CD4-positive, alpha-beta T cell treated with Interleukin-6 for 4 hours (primary cell): ENCODE results near the gene FBLN7.

Source experiments
- DNase-seq: peaks from one replicate; pipeline ENCODE4 v3.0.0-alpha.2; 2020; ENCODE audit warnings: mixed read lengths

The FBLN7 gene

DNA sequence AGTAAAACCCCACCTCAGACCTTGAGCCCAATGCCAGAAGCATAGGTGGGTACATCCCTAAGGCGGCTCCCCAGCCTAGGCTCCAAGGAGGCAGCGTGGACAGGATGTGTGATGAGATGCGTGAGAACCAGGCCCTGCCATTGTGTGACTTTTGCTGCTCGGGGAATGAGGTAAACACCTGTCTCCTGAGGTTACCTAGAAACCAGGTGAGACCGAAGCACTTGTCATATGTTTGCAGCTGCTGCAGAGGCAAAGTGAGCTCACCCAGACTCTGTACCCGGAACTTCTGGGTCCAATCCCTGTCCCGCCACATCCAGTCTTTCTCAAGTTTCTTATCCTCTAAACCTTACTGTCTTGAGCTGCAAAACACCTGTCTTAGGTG, 3.4 kb downstream of the FBLN7 start:
- DNase-seq: no peak

GRCh38 chr2:112142525-112143078, 4.4 kb downstream of the FBLN7 start:
- DNase-seq: no peak

DNA sequence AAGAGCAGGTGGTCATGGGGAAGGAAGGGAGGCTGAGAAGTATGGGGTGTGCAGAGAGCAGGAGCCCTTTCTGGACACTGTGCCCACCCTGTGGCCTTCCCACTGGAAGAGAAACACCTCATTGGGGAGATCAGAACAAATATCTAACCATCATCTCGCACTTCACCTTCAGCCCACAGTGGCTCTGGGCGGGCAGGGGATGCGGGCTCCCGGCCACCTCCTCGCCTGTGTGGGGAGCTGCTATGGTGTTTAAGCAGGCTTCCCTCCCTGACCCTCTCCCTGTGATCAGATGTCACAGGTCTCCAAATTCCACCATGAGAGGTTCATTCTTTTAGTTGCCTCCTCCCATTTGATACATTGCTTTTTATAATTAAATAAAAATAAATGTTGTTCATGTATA, 5.0 kb downstream of the FBLN7 start:
- DNase-seq: no peak

GRCh38 chr2:112144966-112145365, 6.8 kb downstream of the FBLN7 start:
- DNase-seq: no peak

DNA sequence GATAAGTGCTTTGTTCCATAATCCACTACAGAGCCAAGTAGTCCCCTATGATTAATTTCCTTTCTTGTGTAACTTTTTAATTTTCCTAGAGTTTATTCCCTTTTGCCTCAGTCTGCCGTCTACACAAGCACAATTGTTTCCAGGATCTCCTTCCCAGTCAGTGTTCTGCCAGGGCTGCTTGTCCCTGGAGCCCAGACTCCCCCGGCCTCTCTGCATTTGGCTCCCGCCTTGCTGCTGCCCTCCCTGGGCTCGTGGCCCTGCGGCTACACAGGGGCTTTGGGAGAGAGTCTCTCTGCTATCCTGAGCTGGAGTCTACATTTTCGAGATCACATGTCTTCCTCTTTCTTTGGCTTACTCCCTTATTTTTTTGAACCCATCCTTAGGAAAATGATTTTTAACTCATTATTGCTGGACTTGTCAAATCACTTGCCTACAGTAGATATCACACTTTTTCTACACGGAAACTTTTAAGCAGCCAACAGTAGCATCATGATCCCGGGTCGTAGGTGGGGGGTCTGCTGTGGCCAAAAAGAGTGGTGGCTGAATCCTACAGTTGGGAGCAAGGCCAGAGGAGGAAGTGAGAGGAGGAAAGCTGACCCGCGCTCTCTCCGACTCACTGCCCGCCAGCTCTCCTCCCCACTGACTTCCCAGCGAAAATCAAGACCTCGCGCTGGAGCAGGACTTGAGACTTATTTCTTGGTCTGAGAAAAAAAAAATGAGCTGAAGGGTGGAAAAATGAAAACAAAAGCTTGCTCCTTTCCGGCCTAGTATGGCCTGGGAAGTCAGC, 9.4 kb downstream of the FBLN7 start:
- DNase-seq: no peak

- no peak for DNase-seq
Observed at GRCh38 chr2:112148477-112148876, 10.3 kb downstream of the FBLN7 start.

- no peak for DNase-seq
Observed at GRCh38 chr2:112149194-112149593, 11.0 kb downstream of the FBLN7 start.

DNA sequence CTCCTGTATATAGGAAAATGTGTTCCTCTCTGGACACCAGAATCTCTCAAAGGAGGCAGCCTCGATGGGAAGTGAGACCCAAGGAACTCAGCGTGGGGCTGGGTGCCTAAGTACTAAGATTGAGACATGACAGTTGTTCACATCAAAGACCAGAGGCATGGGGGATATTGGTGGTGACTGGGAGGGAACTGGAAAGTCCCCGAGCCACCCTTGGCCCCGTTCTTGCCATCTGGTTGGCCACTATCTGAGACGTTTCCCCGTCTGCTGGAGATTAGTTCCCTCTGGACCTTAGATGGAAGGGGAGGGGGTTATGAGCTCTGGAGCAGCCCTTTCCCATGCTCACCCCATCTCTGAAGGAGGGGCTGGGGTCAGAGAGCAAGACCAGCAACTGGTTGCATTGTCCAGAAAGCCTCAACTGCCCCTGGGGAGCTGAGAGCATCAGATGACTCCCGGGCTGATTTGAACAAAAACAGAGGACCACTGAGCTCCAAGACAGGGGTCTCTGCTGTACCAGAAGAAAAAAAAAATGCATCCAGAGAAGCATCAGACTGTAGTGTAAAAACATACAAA, 11.8 kb downstream of the FBLN7 start:
- DNase-seq: no peak

DNA sequence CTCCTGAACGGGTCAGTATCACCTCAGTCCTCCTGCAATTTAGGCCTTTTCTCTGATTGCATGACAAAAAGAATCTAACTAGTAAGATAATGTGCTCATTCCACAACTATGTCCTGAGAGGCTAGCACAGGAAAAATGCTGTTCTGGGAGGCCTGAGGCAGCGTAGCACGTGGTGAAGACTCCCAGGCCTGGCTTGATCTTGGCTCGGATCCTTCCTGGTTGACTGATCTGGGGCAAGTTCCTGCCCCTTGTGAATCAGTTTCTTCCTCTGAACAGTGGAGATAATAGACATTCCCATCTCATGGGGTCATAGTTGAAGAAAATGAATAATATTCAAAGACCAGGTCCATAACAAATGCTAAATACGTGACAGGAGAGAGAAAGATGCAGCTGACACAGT, 12.3 kb downstream of the FBLN7 start:
- no peak for DNase-seq

- no peak for DNase-seq
Observed at GRCh38 chr2:112150851-112151250, 12.7 kb downstream of the FBLN7 start.

DNA sequence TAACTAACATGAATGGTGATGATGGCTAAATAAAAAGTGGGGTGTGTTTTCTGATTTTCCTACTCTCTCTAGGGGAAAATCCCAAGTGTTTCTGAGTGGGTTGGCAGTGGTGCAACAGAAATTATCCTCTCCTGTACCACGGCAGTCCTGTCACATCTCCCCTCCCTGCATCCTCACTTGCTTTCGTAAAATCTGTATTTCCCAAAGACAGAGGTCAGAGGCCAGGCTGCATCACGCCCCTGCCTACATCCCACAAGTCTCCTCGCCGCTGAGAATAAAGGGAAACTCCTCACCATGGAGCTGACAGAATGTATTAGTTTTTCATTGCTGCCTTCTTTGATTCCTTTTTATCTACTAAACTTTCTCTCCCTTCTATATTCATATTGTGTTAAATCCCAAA, 13.1 kb downstream of the FBLN7 start:
- no peak for DNase-seq

- no peak for DNase-seq
Observed at GRCh38 chr2:112151701-112152440, 13.7 kb downstream of the FBLN7 start.

DNA sequence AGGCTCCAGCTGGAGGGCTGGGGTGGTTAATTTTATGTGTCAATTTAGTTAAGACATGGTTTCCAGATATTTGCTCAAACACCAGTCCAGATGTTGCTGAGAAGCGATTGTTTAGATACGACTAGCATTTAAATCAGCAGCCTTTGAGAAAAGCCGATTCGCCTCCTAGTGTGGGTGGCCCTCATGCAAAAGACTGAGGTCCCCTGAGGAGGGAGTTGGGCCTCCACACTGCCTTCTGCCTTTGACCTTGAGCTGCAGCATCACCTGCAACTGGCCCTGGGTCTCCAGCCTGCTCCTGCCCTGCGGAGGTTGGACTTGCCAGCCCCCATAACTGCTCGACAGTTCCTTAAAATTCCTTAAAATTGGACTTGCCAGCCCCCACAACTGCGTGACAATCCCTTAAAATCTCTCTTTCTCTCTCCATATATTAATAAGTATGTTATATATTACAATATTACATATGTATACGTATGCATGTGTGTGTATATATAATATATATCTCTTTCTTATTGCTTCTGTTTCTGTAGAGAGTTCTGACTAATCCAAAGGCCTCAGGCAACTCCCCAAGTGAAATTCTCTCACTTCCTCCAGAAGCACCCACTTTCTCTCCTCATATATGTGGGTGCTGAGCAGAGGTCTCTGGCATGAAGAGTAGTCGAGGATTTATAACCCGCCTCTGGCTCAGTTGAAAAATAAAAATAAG, 14.4 kb downstream of the FBLN7 start:
- DNase-seq: no peak

- DNase-seq: no peak
Observed at GRCh38 chr2:112153179-112153490, 14.9 kb downstream of the FBLN7 start.

GRCh38 chr2:112153501-112153900, 15.3 kb downstream of the FBLN7 start:
- no peak for DNase-seq

DNA sequence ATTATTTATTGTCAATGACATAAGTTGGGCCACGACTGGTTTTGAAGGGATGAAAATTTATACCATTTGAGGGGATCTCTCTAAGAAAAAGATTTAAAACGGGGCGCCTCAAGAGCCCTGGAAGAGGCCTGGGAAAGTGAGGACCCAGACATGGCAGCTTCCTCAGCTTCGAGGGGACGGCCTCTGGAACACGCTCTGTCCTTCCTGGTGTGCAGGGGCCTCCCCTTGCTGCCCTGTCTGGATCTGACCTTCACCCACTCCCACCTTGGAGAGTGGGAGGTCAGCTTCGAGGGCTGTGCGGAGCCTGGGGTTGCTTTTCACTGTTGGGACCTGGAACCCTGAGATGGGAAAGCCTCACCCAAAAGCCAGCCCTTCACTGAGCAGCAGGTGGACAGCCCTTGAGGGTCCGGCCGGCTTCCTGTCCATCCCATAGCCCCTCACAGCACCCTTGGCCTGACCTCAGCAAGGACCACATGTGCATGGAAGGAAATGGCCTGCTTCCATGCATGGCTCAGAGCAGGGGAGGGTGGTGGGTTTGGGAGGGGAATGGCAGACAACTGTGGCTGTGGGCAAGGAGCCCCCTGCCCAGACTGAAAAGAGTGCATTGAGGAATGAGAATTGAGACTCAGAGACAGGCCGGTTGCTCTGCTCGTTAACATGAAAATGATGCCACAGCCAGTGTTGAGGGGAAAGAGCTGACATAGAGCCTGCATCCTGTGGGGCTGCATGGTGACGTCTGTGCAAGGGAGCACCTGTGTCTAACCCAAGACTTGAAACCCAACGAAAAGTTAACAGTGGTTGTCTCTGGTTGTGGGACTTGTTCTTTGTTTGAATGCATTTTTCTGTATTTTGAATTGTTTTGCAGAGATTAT, 16.3 kb downstream of the FBLN7 start:
- peak; percentile 65 for DNase-seq

- DNase-seq: peak; percentile 62
Observed at GRCh38 chr2:112155331-112156151, 17.4 kb downstream of the FBLN7 start.

DNA sequence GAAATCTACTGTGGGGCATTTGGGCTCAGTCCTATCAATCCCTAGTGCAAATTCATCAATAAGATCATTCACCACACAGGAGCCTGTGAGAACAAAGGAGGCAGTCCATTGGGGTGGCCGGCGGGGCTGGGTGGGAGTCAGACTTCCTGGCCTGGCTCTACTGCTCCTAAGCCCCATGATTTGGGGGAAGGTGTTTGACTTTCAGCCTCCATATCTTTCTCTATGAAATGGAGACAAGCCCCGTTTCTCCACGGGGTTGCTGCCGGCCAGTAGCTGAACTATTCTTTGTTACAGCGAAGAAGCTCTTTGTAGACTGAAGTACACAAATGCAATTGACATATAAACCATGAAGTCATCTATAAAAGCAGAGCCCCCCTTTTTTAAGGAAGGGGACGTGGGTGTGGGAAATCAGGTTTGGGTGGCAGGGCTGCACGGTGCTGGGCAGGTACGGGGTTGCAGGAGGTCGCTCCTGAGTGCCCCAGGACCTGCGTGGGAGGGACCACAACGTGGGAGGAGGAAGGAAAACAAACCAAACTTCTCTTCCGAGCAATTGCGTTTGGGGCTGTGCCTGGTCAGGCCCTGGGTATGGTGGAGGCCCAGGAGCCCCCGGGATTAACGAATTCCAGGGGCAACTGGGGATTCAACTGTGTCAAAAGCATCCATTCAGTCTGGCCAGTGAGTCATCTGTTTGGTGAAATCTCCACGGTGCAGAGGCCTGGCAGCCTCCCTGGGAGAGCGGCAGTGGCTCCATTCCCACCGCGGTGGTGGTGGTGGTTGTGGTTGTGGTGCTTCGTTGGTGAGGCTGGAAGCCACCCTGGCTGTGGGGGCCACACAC, 18.2 kb downstream of the FBLN7 start:
- DNase-seq: peak; percentile 64

DNA sequence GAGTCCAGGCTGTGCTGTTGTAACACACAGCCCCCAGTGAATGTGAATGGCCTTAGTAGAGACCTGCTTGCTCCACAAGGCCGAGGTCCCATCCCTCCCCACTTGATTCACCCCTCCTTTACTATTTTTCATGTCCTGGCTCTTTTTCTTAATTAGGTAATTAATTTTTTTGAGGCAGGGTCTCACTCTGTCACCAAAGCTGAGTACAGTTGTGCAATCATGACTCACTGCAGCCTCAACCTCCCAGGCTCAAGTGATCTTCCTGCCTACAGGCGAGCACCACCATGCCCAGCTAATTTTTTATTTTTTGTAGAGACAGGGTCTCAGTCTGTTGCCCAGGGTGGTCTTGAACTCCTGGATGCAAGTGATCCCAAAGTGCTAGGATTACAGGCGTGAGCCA, 19.3 kb downstream of the FBLN7 start:
- no peak for DNase-seq

DNA sequence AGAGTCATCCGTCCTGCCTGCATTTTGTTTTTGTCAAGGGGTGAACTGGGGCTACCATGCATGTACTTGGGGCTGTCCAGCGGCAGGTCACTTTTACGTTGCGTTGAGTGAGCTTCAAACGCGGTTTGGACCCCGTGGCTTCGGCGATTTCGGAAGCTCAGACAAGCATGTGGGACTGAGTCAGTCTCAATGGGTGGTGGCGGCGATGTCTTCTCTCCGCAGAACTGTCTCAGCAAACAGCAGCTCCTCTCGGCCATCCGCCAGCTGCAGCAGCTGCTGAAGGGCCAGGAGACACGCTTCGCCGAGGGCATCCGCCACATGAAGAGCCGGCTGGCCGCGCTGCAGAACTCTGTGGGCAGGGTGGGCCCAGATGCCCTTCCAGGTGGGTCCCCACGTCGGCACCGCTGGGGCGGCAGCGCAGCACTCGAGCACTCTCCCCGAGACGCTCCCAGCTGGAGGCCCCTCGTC, 21.3 kb downstream of the FBLN7 start:
- no peak for DNase-seq
